H9 (cell line): Measurements from ENCODE around the gene TMEM87A. TPM values are rescaled to one million over a fixed set of nuclear protein-coding genes. Genes with fewer than 3 reads are reported as not detected.
A peak's percentile ranks its signal among the peaks of the same experiment; 100 is the strongest.

Experiments
- DNase-seq: peaks from one replicate; pipeline ENCODE4 v3.0.0-alpha.2; 2017
- H2AFZ ChIP-seq: one replicate; pipeline ENCODE4 v1.6.1; 2013; ENCODE audit warnings: mild to moderate bottlenecking, low read length, control low read depth, moderate library complexity
- H2AK5ac ChIP-seq: 2 replicates; pipeline ENCODE4 v1.6.1; 2013; ENCODE audit warnings: low read length, control low read depth, mixed read lengths; ENCODE audit not compliant: insufficient read length
- H2BK120ac ChIP-seq: one replicate; pipeline ENCODE4 v1.6.1; 2013; ENCODE audit warnings: low read depth, mild to moderate bottlenecking, low read length, control low read depth, inconsistent platforms; ENCODE audit not compliant: poor library complexity, severe bottlenecking
- H2BK12ac ChIP-seq: 2 replicates; pipeline ENCODE4 v1.6.1; 2013; ENCODE audit warnings: low read length, control low read depth, mixed read lengths, low read depth; ENCODE audit not compliant: insufficient read length
- H2BK15ac ChIP-seq: 2 replicates; pipeline ENCODE4 v1.6.1; 2013; ENCODE audit warnings: low read depth, low read length, control low read depth
- H2BK20ac ChIP-seq: one replicate; pipeline ENCODE4 v1.6.1; 2013; ENCODE audit warnings: low read depth, mild to moderate bottlenecking, low read length, control low read depth, inconsistent platforms; ENCODE audit not compliant: poor library complexity, severe bottlenecking
- H2BK5ac ChIP-seq: 2 replicates; pipeline ENCODE4 v1.6.1; 2013; ENCODE audit warnings: low read length, control low read depth, mixed read lengths; ENCODE audit not compliant: insufficient read length
- H3K14ac ChIP-seq: 2 replicates; pipeline ENCODE4 v1.6.1; 2013; ENCODE audit warnings: low read length, control low read depth; ENCODE audit not compliant: insufficient read depth
- H3K18ac ChIP-seq: 2 replicates; pipeline ENCODE4 v1.6.1; 2013; ENCODE audit warnings: low read depth, mild to moderate bottlenecking, mixed read lengths, low read length, control low read depth; ENCODE audit not compliant: insufficient read length
- H3K23ac ChIP-seq: 2 replicates; pipeline ENCODE4 v1.6.1; 2013; ENCODE audit warnings: low read length, control low read depth, mixed read lengths, low read depth; ENCODE audit not compliant: insufficient read length
- H3K23me2 ChIP-seq: 2 replicates; pipeline ENCODE4 v1.6.1; 2013; ENCODE audit warnings: low read depth, mild to moderate bottlenecking, mixed read lengths, low read length, control low read depth; ENCODE audit not compliant: insufficient read length, poor library complexity, severe bottlenecking
- H3K27ac ChIP-seq: 2 replicates; pipeline ENCODE4 v1.5.1; 2013; ENCODE audit warnings: low read length, control low read depth, mixed read lengths, low read depth; ENCODE audit not compliant: insufficient read length
- H3K27me3 ChIP-seq: 2 replicates; pipeline ENCODE4 v1.6.1; 2013; ENCODE audit warnings: low read length, control low read depth, inconsistent platforms; ENCODE audit not compliant: insufficient read depth
- H3K4ac ChIP-seq: 2 replicates; pipeline ENCODE4 v1.6.1; 2013; ENCODE audit warnings: low read depth, mild to moderate bottlenecking, control low read depth, inconsistent platforms, low read length, moderate library complexity
- H3K4me1 ChIP-seq: 2 replicates; pipeline ENCODE4 v1.6.1; 2013; ENCODE audit warnings: low read length, control low read depth, inconsistent platforms; ENCODE audit not compliant: insufficient read depth
- H3K4me2 ChIP-seq: 2 replicates; pipeline ENCODE4 v1.6.1; 2013; ENCODE audit warnings: low read length, control low read depth, mixed read lengths; ENCODE audit not compliant: insufficient read length, insufficient read depth
- H3K56ac ChIP-seq: 2 replicates; pipeline ENCODE4 v1.6.1; 2013; ENCODE audit warnings: low read depth, mild to moderate bottlenecking, mixed read lengths, low read length, control low read depth; ENCODE audit not compliant: insufficient read length
- H3K79me1 ChIP-seq: 2 replicates; pipeline ENCODE4 v1.6.1; 2013; ENCODE audit warnings: low read depth, mild to moderate bottlenecking, moderate library complexity, low read length, control low read depth, inconsistent platforms; ENCODE audit not compliant: insufficient read depth, poor library complexity, severe bottlenecking
- H3K79me2 ChIP-seq: 2 replicates; pipeline ENCODE4 v1.6.1; 2013; ENCODE audit warnings: low read length, control low read depth, inconsistent platforms; ENCODE audit not compliant: insufficient read depth
- H3K9ac ChIP-seq: 2 replicates; pipeline ENCODE4 v1.6.1; 2013; ENCODE audit warnings: low read length, control low read depth, mixed read lengths; ENCODE audit not compliant: insufficient read length; ENCODE audit errors: extremely low read depth
- H3K9me3 ChIP-seq: one replicate; pipeline ENCODE4 v1.6.1; 2013; ENCODE audit warnings: low read depth, low read length, inconsistent platforms; ENCODE audit not compliant: control insufficient read depth
- H3T11ph ChIP-seq: one replicate; pipeline ENCODE4 v1.6.1; 2013; ENCODE audit warnings: mild to moderate bottlenecking, low read length, control low read depth, inconsistent platforms
- H4K20me1 ChIP-seq: one replicate; pipeline ENCODE4 v1.6.1; 2013; ENCODE audit not compliant: control insufficient read depth, insufficient read length, insufficient read depth
- H4K5ac ChIP-seq: 2 replicates; pipeline ENCODE4 v1.6.1; 2013; ENCODE audit warnings: low read depth, mild to moderate bottlenecking, mixed read lengths, low read length, control low read depth; ENCODE audit not compliant: insufficient read length
- H4K8ac ChIP-seq: replicated peaks from 2 replicates; pipeline ENCODE4 v1.6.1; 2013; ENCODE audit warnings: low read length, control low read depth, mixed read lengths, low read depth; ENCODE audit not compliant: insufficient read length
- H4K91ac ChIP-seq: 2 replicates; pipeline ENCODE4 v1.6.1; 2013; ENCODE audit warnings: low read depth, mild to moderate bottlenecking, moderate library complexity, mixed read lengths, low read length, control low read depth; ENCODE audit not compliant: insufficient read length
- H3K27ac Mint-ChIP-seq, 3 experiments: 2 replicates in 2 of 3; 3 replicates in 1 of 3; pipeline ENCODE4 v1.8.0; 2020 to 2021; ENCODE audit warnings: mixed read lengths in 3 of 3, mild to moderate bottlenecking in 1 of 3, moderate library complexity in 1 of 3
- H3K27me3 Mint-ChIP-seq: 2 replicates; pipeline ENCODE4 v1.8.0; 2021; ENCODE audit warnings: low read depth, mild to moderate bottlenecking, moderate library complexity, mixed read lengths
- H3K36me3 Mint-ChIP-seq, 3 experiments: 2 replicates in 2 of 3; 3 replicates in 1 of 3; pipeline ENCODE4 v1.8.0; 2020 to 2021; ENCODE audit warnings: low read depth in 3 of 3, mixed read lengths in 3 of 3; ENCODE audit not compliant: insufficient read depth in 1 of 3
- H3K4me1 Mint-ChIP-seq, 2 experiments: 2 replicates each; pipeline ENCODE4 v1.8.0; 2020; ENCODE audit warnings: mixed read lengths in 2 of 2
- H3K4me3 Mint-ChIP-seq, 2 experiments: 2 replicates in 1 of 2; 3 replicates in 1 of 2; pipeline ENCODE4 v1.8.0; 2020 to 2021; ENCODE audit warnings: mild to moderate bottlenecking in 2 of 2, mixed read lengths in 2 of 2, moderate library complexity in 1 of 2
- H3K9me3 Mint-ChIP-seq, 2 experiments: 2 replicates in 1 of 2; 3 replicates in 1 of 2; pipeline ENCODE4 v1.8.0; 2020; ENCODE audit warnings: mild to moderate bottlenecking in 2 of 2, mixed read lengths in 2 of 2, moderate library complexity in 1 of 2
- WGBS: extraction: QIAGEN DNeasy Blood & Tissue Kit; methylation state at CpG from one replicate; pipeline ENCODE4 v1.1.7; 2013; ENCODE audit warnings: missing lambda C conversion rate, low lambda C conversion rate, mixed read lengths; ENCODE audit not compliant: insufficient read length; ENCODE audit errors: extremely low coverage; 5-methylcytosine and 5-hydroxymethylcytosine counted together
- total RNA-seq: library from RNA; stranded (reverse); gene quantifications from 2 replicates; pipeline ENCODE4 v1.2.1, GENCODE V29; 2021
- TF ChIP-seq, protein P1 (sequence below): fragments of 200-600 bp; sonication (generic); conservative IDR thresholded peaks from 3 replicates; pipeline ENCODE4 v1.8.0; 2021; ENCODE audit warnings: antibody characterized with exemption, mild to moderate bottlenecking

TMEM87A gene
- total RNA-seq, 1 experiment from 2014 or later, result 46.7 TPM

DNA sequence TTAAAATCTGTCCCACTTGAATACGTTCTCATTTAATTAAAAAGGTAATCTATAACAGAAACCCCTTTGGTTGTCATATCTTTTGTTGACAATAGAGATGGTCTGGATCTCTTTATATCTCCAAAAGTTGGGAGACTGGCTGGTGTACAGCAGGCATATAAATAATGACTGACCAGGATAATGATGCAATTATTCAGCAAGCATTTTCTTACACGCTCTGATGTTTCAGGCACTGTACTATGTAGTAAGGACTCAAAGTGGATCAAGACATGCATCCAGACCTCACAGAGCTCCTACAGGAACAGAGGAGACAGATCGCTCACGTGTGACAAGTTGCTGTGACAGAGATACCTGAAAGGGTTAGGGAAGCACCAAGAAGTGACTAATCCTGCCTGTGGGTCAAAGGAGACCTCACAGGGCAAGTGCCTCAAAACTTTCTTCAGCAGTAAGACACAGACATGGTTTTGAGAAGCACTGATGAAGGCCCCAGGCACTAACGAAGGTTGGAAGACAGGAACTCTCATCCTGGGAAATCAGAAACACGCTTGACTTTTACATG lies 90.8 kb downstream of the TMEM87A start:
- Histone ChIP-seq H2AFZ (no peak overlapping the region), H3K18ac (no peak overlapping the region), H4K8ac (no peak overlapping the region), H3K9ac (no peak overlapping the region), H3K14ac (no peak overlapping the region), H3K79me2 (no peaks in the 10 kb centered on the region), H3K23ac (no peak overlapping the region), H3K27me3 (no peaks in the 10 kb centered on the region), H3K4ac (no peak overlapping the region), H2BK12ac (no peak overlapping the region), H4K20me1 (no peaks in the 10 kb centered on the region), H2AK5ac (no peak overlapping the region), H4K5ac (no peak overlapping the region), H3K27ac (no peak overlapping the region), H3K79me1 (no peaks in the 10 kb centered on the region), H3T11ph (no peak overlapping the region), H2BK120ac (no peak overlapping the region), H3K9me3 (no peaks in the 10 kb centered on the region), H3K23me2 (no peaks in the 10 kb centered on the region), H3K56ac (no peak overlapping the region), H3K4me2 (no peak overlapping the region), H2BK20ac (no peak overlapping the region), H2BK5ac (no peak overlapping the region), H3K4me1 (no peaks in the 10 kb centered on the region), H2BK15ac (no peak overlapping the region), H4K91ac (no peak overlapping the region)
- TF ChIP-seq, protein P1, sequence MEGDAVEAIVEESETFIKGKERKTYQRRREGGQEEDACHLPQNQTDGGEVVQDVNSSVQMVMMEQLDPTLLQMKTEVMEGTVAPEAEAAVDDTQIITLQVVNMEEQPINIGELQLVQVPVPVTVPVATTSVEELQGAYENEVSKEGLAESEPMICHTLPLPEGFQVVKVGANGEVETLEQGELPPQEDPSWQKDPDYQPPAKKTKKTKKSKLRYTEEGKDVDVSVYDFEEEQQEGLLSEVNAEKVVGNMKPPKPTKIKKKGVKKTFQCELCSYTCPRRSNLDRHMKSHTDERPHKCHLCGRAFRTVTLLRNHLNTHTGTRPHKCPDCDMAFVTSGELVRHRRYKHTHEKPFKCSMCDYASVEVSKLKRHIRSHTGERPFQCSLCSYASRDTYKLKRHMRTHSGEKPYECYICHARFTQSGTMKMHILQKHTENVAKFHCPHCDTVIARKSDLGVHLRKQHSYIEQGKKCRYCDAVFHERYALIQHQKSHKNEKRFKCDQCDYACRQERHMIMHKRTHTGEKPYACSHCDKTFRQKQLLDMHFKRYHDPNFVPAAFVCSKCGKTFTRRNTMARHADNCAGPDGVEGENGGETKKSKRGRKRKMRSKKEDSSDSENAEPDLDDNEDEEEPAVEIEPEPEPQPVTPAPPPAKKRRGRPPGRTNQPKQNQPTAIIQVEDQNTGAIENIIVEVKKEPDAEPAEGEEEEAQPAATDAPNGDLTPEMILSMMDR, result no peak
- no peak for DNase-seq
- H3K9me3 Mint-ChIP-seq, result no peaks in the 10 kb centered on the region
- no CpG with 5 or more reads among the region's 6 CpGs for WGBS
- no peak overlapping the region for H3K4me3 Mint-ChIP-seq
- peak overlapping the region in 1 of 3 experiments; percentile 19; a peak in 3 of 7 replicates for H3K27ac Mint-ChIP-seq
- peaks cover 7 to 76% (median 68%) of the 10 kb centered on the region in 3 experiments; a peak in 6 of 7 replicates for H3K36me3 Mint-ChIP-seq
- no peaks in the 10 kb centered on the region for H3K27me3 Mint-ChIP-seq
- H3K4me1 Mint-ChIP-seq, result peaks cover 6 to 12% of the 10 kb centered on the region in 2 experiments; a peak in 3 of 4 replicates
